IMR-90 (cell line): ENCODE results near the gene EHMT1. TPM values are rescaled to one million over a fixed set of nuclear protein-coding genes. Genes with fewer than 3 reads are reported as not detected.

ENCODE experiments used
- ATAC-seq: fragments of 200-7000 bp; cut with Tn5 transposase; 2 replicates; pipeline ENCODE4 v1.9.1; 2020; ENCODE audit warnings: low read depth, mild to moderate bottlenecking, moderate library complexity
- BruUV-seq: library from RNA; stranded (reverse); fragments of 400-500 nt; replicated peaks from 2 replicates; lab custom pipeline; 2021; lab: Mats Ljungman, UMichigan
- CTCF ChIA-PET: fragments of 300-600 bp; formaldehyde crosslinking; extraction: SDS; loops from one replicate; lab custom pipeline; 2021; ENCODE audit warnings: antibody characterized with exemption; lab: Yijun Ruan, JAX
- POLR2A ChIA-PET: fragments of 300-600 bp; sonication (Branson Sonifier 250); formaldehyde crosslinking; loops from one replicate; lab custom pipeline; 2022; ENCODE audit warnings: antibody characterized with exemption; ENCODE audit not compliant: unreplicated experiment; lab: Charles Lee
- DNase-seq: peaks from one replicate; pipeline ENCODE4 v3.0.0; 2013
- H2AFZ ChIP-seq: replicated peaks from 2 replicates; pipeline ENCODE3; 2013; ENCODE audit warnings: low read length, mild to moderate bottlenecking; ENCODE audit not compliant: poor library complexity
- H2AK5ac ChIP-seq: 2 replicates; pipeline ENCODE4 v1.6.1; 2013; ENCODE audit warnings: low read depth, low read length, inconsistent platforms
- H2AK9ac ChIP-seq: replicated peaks from 2 replicates; pipeline ENCODE3; 2013; ENCODE audit warnings: mild to moderate bottlenecking, low read depth, low read length, moderate library complexity; ENCODE audit not compliant: poor library complexity
- H2BK120ac ChIP-seq: 2 replicates; pipeline ENCODE4 v1.6.1; 2013; ENCODE audit warnings: low read depth, low read length, inconsistent platforms
- H2BK15ac ChIP-seq: 3 replicates; pipeline ENCODE4 v1.6.1; 2013; ENCODE audit warnings: low read depth, low read length, inconsistent platforms
- H2BK20ac ChIP-seq: 2 replicates; pipeline ENCODE4 v1.6.1; 2013; ENCODE audit warnings: low read depth, mild to moderate bottlenecking, inconsistent platforms, low read length, moderate library complexity
- H2BK5ac ChIP-seq: 2 replicates; pipeline ENCODE4 v1.6.1; 2013; ENCODE audit warnings: mild to moderate bottlenecking, low read depth, low read length, inconsistent platforms; ENCODE audit not compliant: poor library complexity, severe bottlenecking
- H3K14ac ChIP-seq: replicated peaks from 2 replicates; pipeline ENCODE4 v1.6.1; 2013; ENCODE audit warnings: low read depth, low read length, inconsistent platforms
- H3K18ac ChIP-seq: 2 replicates; pipeline ENCODE4 v1.6.1; 2013; ENCODE audit warnings: low read depth, low read length, control low read depth
- H3K23ac ChIP-seq: 2 replicates; pipeline ENCODE4 v1.6.1; 2013; ENCODE audit warnings: low read depth, low read length, inconsistent platforms
- H3K27ac ChIP-seq: 2 replicates; pipeline ENCODE4 v1.5.1; 2013; ENCODE audit warnings: mild to moderate bottlenecking, control low read depth, low read length; ENCODE audit not compliant: insufficient read depth
- H3K27me3 ChIP-seq: 2 replicates; pipeline ENCODE4 v1.6.1; 2013; ENCODE audit warnings: low read length; ENCODE audit not compliant: control insufficient read depth, insufficient read depth
- H3K36me3 ChIP-seq: 2 replicates; pipeline ENCODE4 v1.6.1; 2013; ENCODE audit warnings: low read length, mixed read lengths; ENCODE audit not compliant: control insufficient read depth, insufficient read depth
- H3K4ac ChIP-seq: 2 replicates; pipeline ENCODE4 v1.6.1; 2013; ENCODE audit warnings: low read depth, low read length, inconsistent platforms
- H3K4me1 ChIP-seq: 2 replicates; pipeline ENCODE4 v1.6.1; 2013; ENCODE audit warnings: low read length, mixed read lengths; ENCODE audit not compliant: control insufficient read depth, insufficient read depth
- H3K4me2 ChIP-seq: 2 replicates; pipeline ENCODE4 v1.6.1; 2013; ENCODE audit warnings: low read depth, mild to moderate bottlenecking, control low read depth, low read length, moderate library complexity
- H3K4me3 ChIP-seq: 2 replicates; pipeline ENCODE4 v1.5.1; 2013; ENCODE audit warnings: low read depth, mild to moderate bottlenecking, control low read depth, low read length, moderate library complexity; ENCODE audit not compliant: insufficient read depth
- H3K56ac ChIP-seq: 2 replicates; pipeline ENCODE4 v1.6.1; 2013; ENCODE audit warnings: low read length, inconsistent platforms; ENCODE audit not compliant: insufficient read depth; ENCODE audit errors: extremely low read depth
- H3K79me1 ChIP-seq, 2 experiments: 2 replicates each; pipeline ENCODE4 v1.6.1; 2013; ENCODE audit warnings: low read length in 2 of 2, inconsistent platforms in 1 of 2, low read depth in 1 of 2
- H3K9ac ChIP-seq: 2 replicates; pipeline ENCODE4 v1.6.1; 2013; ENCODE audit warnings: low read depth, low read length, control low read depth
- H3K9me1 ChIP-seq: 2 replicates; pipeline ENCODE4 v1.6.1; 2013; ENCODE audit warnings: low read length, inconsistent platforms; ENCODE audit not compliant: insufficient read depth
- H3K9me3 ChIP-seq: 2 replicates; pipeline ENCODE4 v1.6.1; 2013; ENCODE audit warnings: low read length; ENCODE audit not compliant: control insufficient read depth, insufficient read depth
- H4K20me1 ChIP-seq: 2 replicates; pipeline ENCODE4 v1.6.1; 2013; ENCODE audit warnings: low read length, inconsistent platforms; ENCODE audit not compliant: insufficient read depth
- H4K5ac ChIP-seq: 2 replicates; pipeline ENCODE4 v1.6.1; 2013; ENCODE audit warnings: mild to moderate bottlenecking, low read depth, low read length, control low read depth
- H4K8ac ChIP-seq, 2 experiments: 2 replicates each; pipeline ENCODE4 v1.6.1; 2013; ENCODE audit warnings: low read depth in 2 of 2, low read length in 2 of 2, control low read depth in 1 of 2, inconsistent platforms in 1 of 2
- H4K91ac ChIP-seq: 2 replicates; pipeline ENCODE4 v1.6.1; 2013; ENCODE audit warnings: low read depth, low read length, inconsistent platforms; ENCODE audit not compliant: insufficient read depth
- CHD1 ChIP-seq: IDR thresholded peaks from 2 replicates; pipeline ENCODE4 v1.6.1; 2012; ENCODE audit warnings: low read depth, low read length, improper control_type of control experiment
- CTCF ChIP-seq: conservative IDR thresholded peaks from 2 replicates; pipeline ENCODE4 v1.5.1; 2012; ENCODE audit warnings: mild to moderate bottlenecking, low read depth, low read length, improper control_type of control experiment
- FOS ChIP-seq: fragments of 150-350 bp; IDR thresholded peaks from 2 replicates; pipeline ENCODE4 v1.6.1; 2016; ENCODE audit warnings: low read depth, low read length
- RCOR1 ChIP-seq: IDR thresholded peaks from 2 replicates; pipeline ENCODE4 v1.6.1; 2012; ENCODE audit warnings: mild to moderate bottlenecking, low read length, improper control_type of control experiment; ENCODE audit not compliant: insufficient replicate concordance
- RFX5 ChIP-seq: IDR thresholded peaks from 2 replicates; pipeline ENCODE4 v1.8.0; 2012; ENCODE audit warnings: low read depth, mild to moderate bottlenecking, low read length, moderate library complexity
- WGBS, 2 experiments: methylation state at CpG; one replicate each; pipeline versions ENCODE4 v1.1.5 to v1.1.7; 2013; ENCODE audit warnings: missing lambda C conversion rate in 2 of 2; ENCODE audit not compliant: insufficient read length in 1 of 2; ENCODE audit errors: extremely low coverage in 2 of 2; 5-methylcytosine and 5-hydroxymethylcytosine counted together
- dilution Hi-C: fragments of 300-500 bp; cut with HindIII; formaldehyde crosslinking; loops from one replicate; pipeline ENCODE4 v1.14.3; 2018; ENCODE audit warnings: low sequenced_read_pairs; ENCODE audit not compliant: unreplicated experiment
- in situ Hi-C: fragments of 300-500 bp; cut with MboI; formaldehyde crosslinking; loops from 3 replicates; pipeline ENCODE4 v1.14.3; 2019; ENCODE audit warnings: low sequenced_read_pairs, inconsistent platforms, mixed read lengths
- intact Hi-C: fragments of 100-400 bp; cut with micrococcal nuclease; formaldehyde crosslinking; loops from 2 replicates; pipeline ENCODE4 v1.10.0; 2022
- polyA plus RNA-seq, 3 experiments: library from polyadenylated mRNA; depleted of rRNA; stranded (reverse); fragments of >200 nt; gene quantifications; 2 replicates each; pipeline ENCODE4 v1.2.3, GENCODE V29; 2012; ENCODE audit warnings: low replicate concordance in 1 of 3
- total RNA-seq: library from RNA; depleted of rRNA; stranded (reverse); fragments of >200 nt; gene quantifications from 2 replicates; pipeline ENCODE4 v1.2.3, GENCODE V29; 2012
- TF ChIP-seq, protein P1 (sequence below): fragments of 150-350 bp; IDR thresholded peaks from 2 replicates; pipeline ENCODE4 v1.6.1; 2017; ENCODE audit warnings: mild to moderate bottlenecking, antibody characterized with exemption, low read length, low read depth
- TF ChIP-seq, protein P2 (sequence below): fragments of 150-350 bp; IDR thresholded peaks from 2 replicates; pipeline ENCODE4 v1.6.1; 2016; ENCODE audit warnings: low read depth, mild to moderate bottlenecking, low read length, moderate library complexity, borderline replicate concordance

Gene EHMT1
- total and polyA plus RNA-seq, 2 of the 4 experiments (the other 2 are of a cell fraction): 32.8 to 35.1 TPM

DNA sequence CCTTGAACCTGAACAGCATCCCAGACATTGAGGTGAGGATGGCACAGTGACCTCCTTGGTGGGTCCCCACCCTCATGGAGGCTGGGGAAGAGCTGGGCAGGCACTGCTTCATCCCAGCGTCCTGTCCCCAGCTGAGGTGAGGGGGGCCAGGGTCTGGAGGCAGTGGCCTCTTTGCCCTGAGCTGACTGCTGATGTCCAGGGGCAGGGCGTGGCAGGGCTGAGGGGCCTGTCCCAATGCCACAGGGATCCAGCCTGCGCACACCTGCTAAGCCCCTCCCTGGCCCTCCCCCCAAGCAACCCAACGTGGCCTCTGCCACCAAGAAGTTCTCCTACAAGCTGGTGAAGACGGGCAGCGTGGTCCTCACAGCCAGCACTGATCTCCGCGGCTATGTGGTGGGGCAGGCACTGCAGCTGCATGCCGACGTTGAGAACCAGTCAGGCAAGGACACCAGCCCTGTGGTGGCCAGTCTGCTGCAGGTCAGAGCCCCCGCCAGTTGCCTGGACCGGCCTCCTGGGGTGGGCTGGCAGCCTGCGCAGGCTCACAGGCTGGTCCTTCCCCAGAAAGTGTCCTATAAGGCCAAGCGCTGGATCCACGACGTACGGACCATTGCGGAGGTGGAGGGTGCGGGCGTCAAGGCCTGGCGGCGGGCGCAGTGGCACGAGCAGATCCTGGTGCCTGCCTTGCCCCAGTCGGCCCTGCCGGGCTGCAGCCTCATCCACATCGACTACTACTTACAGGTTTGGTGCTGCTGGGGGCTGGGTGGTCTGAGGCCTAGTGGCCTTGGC, 4.9 kb upstream of the EHMT1 start (continued):
- TF ChIP-seq CTCF: no peak

DNA sequence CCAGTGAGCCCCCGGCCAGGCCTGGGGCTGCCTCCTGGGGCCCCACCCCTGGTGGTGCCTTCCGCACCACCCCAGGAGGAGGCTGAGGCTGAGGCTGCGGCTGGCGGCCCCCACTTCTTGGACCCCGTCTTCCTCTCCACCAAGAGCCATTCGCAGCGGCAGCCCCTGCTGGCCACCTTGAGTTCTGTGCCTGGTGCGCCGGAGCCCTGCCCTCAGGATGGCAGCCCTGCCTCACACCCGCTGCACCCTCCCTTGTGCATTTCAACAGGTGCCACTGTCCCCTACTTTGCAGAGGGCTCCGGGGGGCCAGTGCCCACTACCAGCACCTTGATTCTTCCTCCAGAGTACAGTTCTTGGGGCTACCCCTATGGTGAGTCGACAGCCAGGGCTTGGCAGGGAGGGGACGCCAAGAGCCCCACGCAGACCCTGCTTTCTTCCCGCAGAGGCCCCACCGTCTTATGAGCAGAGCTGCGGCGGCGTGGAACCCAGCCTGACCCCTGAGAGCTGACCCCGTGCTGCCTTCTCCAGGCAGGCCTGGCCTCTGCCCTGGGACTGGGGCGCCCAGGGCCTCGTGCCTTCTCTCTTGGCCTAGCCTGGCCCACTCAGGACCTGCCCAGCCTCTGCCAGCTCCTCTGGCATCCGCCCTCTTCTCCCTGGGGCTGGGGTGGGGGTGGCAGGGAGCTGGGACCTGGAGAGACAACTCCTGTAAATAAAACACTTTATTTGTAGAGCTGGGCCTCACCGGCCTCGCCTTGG, 4.0 kb upstream of the EHMT1 start:
- no peak for DNase-seq
- Histone ChIP-seq H2BK5ac (no peak overlapping the region), H3K4me1 (peaks cover 16% of the 10 kb centered on the region), H3K4ac (no peak overlapping the region), H3K23ac (no peak overlapping the region), H3K27ac (no peak overlapping the region), H4K20me1 (peaks cover 19% of the 10 kb centered on the region; the same call in 1 of the 2 replicates), H3K9ac (no peak overlapping the region), H3K27me3 (no peaks in the 10 kb centered on the region), H2BK120ac (no peak overlapping the region), H3K18ac (no peak overlapping the region), H3K79me1 (peaks cover 23 to 59% of the 10 kb centered on the region in 2 experiments), H3K9me1 (peaks cover 29% of the 10 kb centered on the region), H3K4me2 (no peak overlapping the region), H3K4me3 (no peak overlapping the region), H3K36me3 (peaks cover 26% of the 10 kb centered on the region), H4K8ac (no peak overlapping the region), H2AFZ (no peak overlapping the region), H2BK15ac (no peak overlapping the region), H2AK5ac (no peak overlapping the region), H3K14ac (no peak overlapping the region), H4K91ac (no peak overlapping the region), H3K9me3 (no peaks in the 10 kb centered on the region), H2AK9ac (peak overlapping the region; percentile 65), H4K5ac (no peak overlapping the region), H3K56ac (no peak overlapping the region), H2BK20ac (no peak overlapping the region)
- CTCF ChIA-PET: no interaction called here
- no TSS peak for BruUV-seq
- intact Hi-C loops: no loop called here
- TF ChIP-seq FOS (no peak), CHD1 (no peak), RFX5 (no peak), RCOR1 (no peak)
- TF ChIP-seq, protein P1, sequence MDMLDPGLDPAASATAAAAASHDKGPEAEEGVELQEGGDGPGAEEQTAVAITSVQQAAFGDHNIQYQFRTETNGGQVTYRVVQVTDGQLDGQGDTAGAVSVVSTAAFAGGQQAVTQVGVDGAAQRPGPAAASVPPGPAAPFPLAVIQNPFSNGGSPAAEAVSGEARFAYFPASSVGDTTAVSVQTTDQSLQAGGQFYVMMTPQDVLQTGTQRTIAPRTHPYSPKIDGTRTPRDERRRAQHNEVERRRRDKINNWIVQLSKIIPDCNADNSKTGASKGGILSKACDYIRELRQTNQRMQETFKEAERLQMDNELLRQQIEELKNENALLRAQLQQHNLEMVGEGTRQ: no peak
- TF ChIP-seq, protein P2, sequence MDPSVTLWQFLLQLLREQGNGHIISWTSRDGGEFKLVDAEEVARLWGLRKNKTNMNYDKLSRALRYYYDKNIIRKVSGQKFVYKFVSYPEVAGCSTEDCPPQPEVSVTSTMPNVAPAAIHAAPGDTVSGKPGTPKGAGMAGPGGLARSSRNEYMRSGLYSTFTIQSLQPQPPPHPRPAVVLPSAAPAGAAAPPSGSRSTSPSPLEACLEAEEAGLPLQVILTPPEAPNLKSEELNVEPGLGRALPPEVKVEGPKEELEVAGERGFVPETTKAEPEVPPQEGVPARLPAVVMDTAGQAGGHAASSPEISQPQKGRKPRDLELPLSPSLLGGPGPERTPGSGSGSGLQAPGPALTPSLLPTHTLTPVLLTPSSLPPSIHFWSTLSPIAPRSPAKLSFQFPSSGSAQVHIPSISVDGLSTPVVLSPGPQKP: no peak
- in situ Hi-C loops: no loop called here
- dilution Hi-C loops: no loop called here
- POLR2A ChIA-PET: no interaction called here
- no peak for ATAC-seq
- WGBS, 2 experiments: 97% methylated on average over 13 of the region's 25 CpGs; no CpG with 5 or more reads in 1 of the 2 experiments
